ENCODE data around the gene NUDT2.
"Not testable (repeated sequence)": the region's sequence is repeated elsewhere in the genome, so short reads cannot be mapped to it uniquely, and the experiment has no call there.

The NUDT2 gene

DNA sequence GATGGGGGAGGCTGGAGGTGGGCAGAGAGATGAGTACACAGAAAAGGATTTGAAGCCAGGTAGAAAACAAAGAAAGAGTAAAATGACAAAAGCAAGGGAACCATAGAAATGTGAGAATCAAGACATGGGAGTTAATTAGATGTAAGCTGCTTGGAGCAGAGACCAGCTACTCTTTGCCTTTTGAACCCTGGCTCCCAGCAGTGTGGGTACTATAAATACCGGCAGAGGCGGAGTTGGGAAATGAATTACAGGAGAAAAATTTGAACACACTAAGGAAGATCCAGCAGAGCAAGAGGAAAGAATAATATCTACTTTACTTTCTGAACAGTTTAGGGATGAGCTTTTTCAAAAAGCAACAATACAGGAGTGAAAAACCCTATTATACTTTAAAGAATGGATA is 36.8 kb upstream of the NUDT2 start:
- TF ChIP-seq, protein P1, sequence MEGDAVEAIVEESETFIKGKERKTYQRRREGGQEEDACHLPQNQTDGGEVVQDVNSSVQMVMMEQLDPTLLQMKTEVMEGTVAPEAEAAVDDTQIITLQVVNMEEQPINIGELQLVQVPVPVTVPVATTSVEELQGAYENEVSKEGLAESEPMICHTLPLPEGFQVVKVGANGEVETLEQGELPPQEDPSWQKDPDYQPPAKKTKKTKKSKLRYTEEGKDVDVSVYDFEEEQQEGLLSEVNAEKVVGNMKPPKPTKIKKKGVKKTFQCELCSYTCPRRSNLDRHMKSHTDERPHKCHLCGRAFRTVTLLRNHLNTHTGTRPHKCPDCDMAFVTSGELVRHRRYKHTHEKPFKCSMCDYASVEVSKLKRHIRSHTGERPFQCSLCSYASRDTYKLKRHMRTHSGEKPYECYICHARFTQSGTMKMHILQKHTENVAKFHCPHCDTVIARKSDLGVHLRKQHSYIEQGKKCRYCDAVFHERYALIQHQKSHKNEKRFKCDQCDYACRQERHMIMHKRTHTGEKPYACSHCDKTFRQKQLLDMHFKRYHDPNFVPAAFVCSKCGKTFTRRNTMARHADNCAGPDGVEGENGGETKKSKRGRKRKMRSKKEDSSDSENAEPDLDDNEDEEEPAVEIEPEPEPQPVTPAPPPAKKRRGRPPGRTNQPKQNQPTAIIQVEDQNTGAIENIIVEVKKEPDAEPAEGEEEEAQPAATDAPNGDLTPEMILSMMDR (IDR thresholded peaks at IDR 0.05), result no peak
- Histone ChIP-seq H3K9me3 (no peaks in the 10 kb centered on the region), H3K27ac (no peak overlapping the region), H3K27me3 (no peaks in the 10 kb centered on the region), H3K4me3 (no peak overlapping the region), H3K36me3 (no peaks in the 10 kb centered on the region), H3K4me1 (no peaks in the 10 kb centered on the region)
- no peak for DNase-seq
- intact Hi-C loops (cut with DNase I; ENCODE audit: low total_unique reads), result no loop called here

GRCh38 chr9:34301064-34301463 is 28.3 kb upstream of the NUDT2 start:
- H3K4me1 ChIP-seq; H3K27ac ChIP-seq; DNase-seq; intact Hi-C loops (cut with DNase I; ENCODE audit: low total_unique reads); H3K36me3 ChIP-seq; H3K27me3 ChIP-seq; H3K4me3 ChIP-seq; H3K9me3 ChIP-seq: not testable (repeated sequence)

DNA sequence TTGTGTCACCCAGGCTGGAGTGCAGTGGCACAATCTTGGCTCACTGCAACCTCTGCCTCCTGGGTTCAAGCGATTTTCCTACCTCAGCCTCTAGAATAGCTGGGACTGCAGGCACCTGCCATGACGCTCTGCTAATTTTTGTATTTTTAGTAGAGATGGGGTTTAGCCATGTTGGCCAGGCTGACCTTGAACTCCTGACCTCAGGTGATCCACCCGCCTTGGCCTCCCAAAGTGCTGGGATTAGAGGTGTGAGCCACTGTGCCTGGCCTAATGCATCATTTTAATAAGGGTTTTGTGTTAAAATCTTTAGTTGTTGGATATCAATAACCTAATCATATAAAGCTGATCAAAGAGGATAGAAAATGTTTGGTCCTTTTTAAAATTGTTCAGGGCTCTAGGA is 21.1 kb upstream of the NUDT2 start:
- intact Hi-C loops (cut with DNase I; ENCODE audit: low total_unique reads); H3K27me3 ChIP-seq; DNase-seq; H3K4me1 ChIP-seq; H3K36me3 ChIP-seq; H3K27ac ChIP-seq; H3K9me3 ChIP-seq; H3K4me3 ChIP-seq: not testable (repeated sequence)

DNA sequence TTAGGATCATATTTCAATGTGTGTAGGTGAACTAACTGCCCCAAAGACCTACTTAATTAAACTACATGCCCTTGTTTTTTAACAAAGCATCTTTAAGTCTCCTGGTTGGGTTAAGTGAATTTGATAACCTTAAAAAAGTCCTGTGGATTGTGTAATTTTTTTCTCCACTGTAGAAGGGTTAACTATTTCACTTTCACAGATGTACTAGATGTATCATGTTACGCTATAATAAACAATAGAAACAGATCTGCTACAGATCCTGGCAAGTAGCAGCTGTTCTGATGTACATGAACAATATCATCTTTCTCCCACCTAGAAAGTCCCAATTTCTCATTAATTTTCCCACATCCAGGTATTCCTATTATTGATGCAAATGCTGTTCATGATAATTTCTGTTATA is 19.2 kb upstream of the NUDT2 start:
- intact Hi-C loops (cut with DNase I; ENCODE audit: low total_unique reads), result no loop called here
- Histone ChIP-seq H3K9me3 (no peaks in the 10 kb centered on the region), H3K27ac (no peak overlapping the region), H3K4me3 (no peak overlapping the region), H3K27me3 (no peaks in the 10 kb centered on the region), H3K4me1 (no peaks in the 10 kb centered on the region), H3K36me3 (no peaks in the 10 kb centered on the region)
- DNase-seq, result no peak
- TF ChIP-seq, protein P1 (IDR thresholded peaks at IDR 0.05), result no peak

DNA sequence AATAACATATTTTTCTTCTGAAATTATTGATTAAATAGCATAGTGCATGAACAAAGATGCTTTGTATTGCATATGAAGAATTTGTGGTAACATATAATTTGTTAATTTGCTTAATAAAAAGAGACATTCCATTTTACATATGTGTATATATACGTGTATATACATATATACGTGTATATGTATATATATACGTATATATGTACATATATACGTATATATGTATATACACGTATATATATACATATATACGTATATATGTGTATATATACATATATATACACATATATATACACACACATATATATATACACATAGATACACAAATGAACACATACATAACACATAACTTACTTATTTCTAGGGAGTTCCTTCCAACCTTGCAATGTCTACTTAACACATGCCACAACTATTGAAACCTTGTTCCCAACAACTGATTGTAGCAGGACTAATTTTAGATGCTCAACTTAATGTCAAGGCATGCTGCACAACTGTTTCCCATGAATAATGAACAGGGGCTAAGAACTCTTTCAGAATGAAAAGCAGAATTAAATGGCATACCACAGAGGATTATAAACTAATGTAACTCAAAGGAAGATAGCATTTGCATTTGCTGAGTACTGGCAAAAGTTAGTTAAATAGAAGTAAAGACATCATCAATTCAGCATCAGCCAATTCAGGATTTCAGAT is 17.7 kb upstream of the NUDT2 start:
- Histone ChIP-seq H3K27me3 (no peaks in the 10 kb centered on the region), H3K9me3 (no peaks in the 10 kb centered on the region), H3K4me1 (no peaks in the 10 kb centered on the region), H3K27ac (no peak overlapping the region), H3K36me3 (no peaks in the 10 kb centered on the region), H3K4me3 (no peak overlapping the region)
- no peak for DNase-seq
- intact Hi-C loops (cut with DNase I; ENCODE audit: low total_unique reads), result no loop called here
- TF ChIP-seq, protein P1 (IDR thresholded peaks at IDR 0.05), result no peak

DNA sequence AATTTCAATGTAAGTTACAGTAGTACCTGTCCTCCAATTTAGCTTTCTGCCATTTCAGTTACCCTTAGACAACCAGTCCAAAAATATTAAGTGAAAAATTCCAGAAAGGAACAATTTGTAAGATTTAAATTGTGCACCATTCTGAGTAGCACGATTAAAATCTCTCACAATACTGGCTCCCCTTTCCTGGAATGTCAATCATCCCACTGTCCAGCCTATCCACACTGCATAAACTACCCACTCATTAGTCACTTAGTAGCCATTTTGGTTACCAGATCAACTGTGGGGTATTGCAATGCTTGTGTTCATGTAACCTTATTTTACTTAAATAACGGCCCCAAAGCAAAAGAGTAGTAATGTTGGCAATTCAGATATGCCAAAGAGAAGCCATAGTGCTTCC is 11.9 kb upstream of the NUDT2 start:
- intact Hi-C loops (cut with DNase I; ENCODE audit: low total_unique reads), result no loop called here
- Histone ChIP-seq H3K9me3 (no peaks in the 10 kb centered on the region), H3K36me3 (no peaks in the 10 kb centered on the region), H3K27ac (no peak overlapping the region), H3K4me1 (no peaks in the 10 kb centered on the region), H3K4me3 (no peak overlapping the region), H3K27me3 (no peaks in the 10 kb centered on the region)
- TF ChIP-seq, protein P1 (IDR thresholded peaks at IDR 0.05), result no peak
- DNase-seq, result no peak
